A673 (cell line): Measurements from ENCODE around the gene CDC42EP1.

ENCODE experiments used
- EZH2 ChIP-seq: fragments of 200-600 bp; sonication (generic); IDR thresholded peaks from 2 replicates; pipeline ENCODE4 v1.6.1; 2017; ENCODE audit warnings: borderline replicate concordance, low read depth, mild to moderate bottlenecking, mixed read lengths, antibody characterized with exemption, low read length; ENCODE audit not compliant: poor library complexity, severe bottlenecking
- TF ChIP-seq, protein P1 (sequence below): fragments of 300-800, 200-600 bp; sonication (generic); conservative IDR thresholded peaks from 2 replicates; pipeline ENCODE4 v1.5.1; 2017; ENCODE audit warnings: low read depth, mild to moderate bottlenecking, antibody characterized with exemption, low read length, moderate library complexity, mixed read lengths

GRCh38 chr22:37557321-37558001, 2.8 kb upstream of the CDC42EP1 start:
- TF ChIP-seq, protein P1, sequence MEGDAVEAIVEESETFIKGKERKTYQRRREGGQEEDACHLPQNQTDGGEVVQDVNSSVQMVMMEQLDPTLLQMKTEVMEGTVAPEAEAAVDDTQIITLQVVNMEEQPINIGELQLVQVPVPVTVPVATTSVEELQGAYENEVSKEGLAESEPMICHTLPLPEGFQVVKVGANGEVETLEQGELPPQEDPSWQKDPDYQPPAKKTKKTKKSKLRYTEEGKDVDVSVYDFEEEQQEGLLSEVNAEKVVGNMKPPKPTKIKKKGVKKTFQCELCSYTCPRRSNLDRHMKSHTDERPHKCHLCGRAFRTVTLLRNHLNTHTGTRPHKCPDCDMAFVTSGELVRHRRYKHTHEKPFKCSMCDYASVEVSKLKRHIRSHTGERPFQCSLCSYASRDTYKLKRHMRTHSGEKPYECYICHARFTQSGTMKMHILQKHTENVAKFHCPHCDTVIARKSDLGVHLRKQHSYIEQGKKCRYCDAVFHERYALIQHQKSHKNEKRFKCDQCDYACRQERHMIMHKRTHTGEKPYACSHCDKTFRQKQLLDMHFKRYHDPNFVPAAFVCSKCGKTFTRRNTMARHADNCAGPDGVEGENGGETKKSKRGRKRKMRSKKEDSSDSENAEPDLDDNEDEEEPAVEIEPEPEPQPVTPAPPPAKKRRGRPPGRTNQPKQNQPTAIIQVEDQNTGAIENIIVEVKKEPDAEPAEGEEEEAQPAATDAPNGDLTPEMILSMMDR = no peak
- TF ChIP-seq EZH2 = no peak
